A673 (cell line): ENCODE results near the gene TRABD2A. TPM values are rescaled to one million over a fixed set of nuclear protein-coding genes. Genes with fewer than 3 reads are reported as not detected.

Experiments
- BruUV-seq: library from RNA; stranded (reverse); fragments of 400-500 nt; replicated peaks from 2 replicates; lab custom pipeline; 2021; lab: Mats Ljungman, UMichigan
- CTCF ChIA-PET: fragments of 300-600 bp; sonication (Branson Sonifier 250); formaldehyde crosslinking; loops from one replicate; lab custom pipeline; 2022; ENCODE audit warnings: antibody characterized with exemption; lab: Charles Lee
- POLR2A ChIA-PET: fragments of 300-600 bp; sonication (Branson Sonifier 250); formaldehyde crosslinking; loops from one replicate; lab custom pipeline; 2022; ENCODE audit warnings: antibody characterized with exemption; ENCODE audit not compliant: low non-redundant PET; lab: Charles Lee
- DNase-seq: peaks from one replicate; pipeline ENCODE4 v3.0.0-alpha.2; 2015; ENCODE audit warnings: low spot score
- H3K27ac ChIP-seq: fragments of 200-600 bp; sonication (generic); 2 replicates; pipeline ENCODE4 v1.5.1; 2016; ENCODE audit warnings: mixed run types, low read depth, mild to moderate bottlenecking, mixed read lengths, antibody characterized with exemption, low read length; ENCODE audit not compliant: poor library complexity, severe bottlenecking
- H3K27me3 ChIP-seq: fragments of 200-600 bp; sonication (generic); replicated peaks from 2 replicates; pipeline ENCODE4 v1.6.1; 2017; ENCODE audit warnings: mixed run types, low read depth, mild to moderate bottlenecking, mixed read lengths, antibody characterized with exemption, low read length; ENCODE audit not compliant: insufficient read depth, poor library complexity
- H3K36me3 ChIP-seq: fragments of 200-600 bp; sonication (generic); 2 replicates; pipeline ENCODE4 v1.6.1; 2016; ENCODE audit warnings: mixed run types, mild to moderate bottlenecking, mixed read lengths, antibody characterized with exemption, low read length; ENCODE audit not compliant: insufficient read depth, poor library complexity, severe bottlenecking
- H3K4me1 ChIP-seq: fragments of 200-600 bp; sonication (generic); 2 replicates; pipeline ENCODE4 v1.6.1; 2017; ENCODE audit warnings: mixed run types, mild to moderate bottlenecking, mixed read lengths, antibody characterized with exemption, low read length; ENCODE audit not compliant: insufficient read depth, poor library complexity, severe bottlenecking
- H3K4me3 ChIP-seq: fragments of 200-600 bp; sonication (generic); 2 replicates; pipeline ENCODE4 v1.5.1; 2016; ENCODE audit warnings: low read depth, mixed run types, mild to moderate bottlenecking, mixed read lengths, low read length; ENCODE audit not compliant: poor library complexity, severe bottlenecking
- H3K9me3 ChIP-seq: fragments of 200-600 bp; sonication (generic); 2 replicates; pipeline ENCODE4 v1.6.1; 2016; ENCODE audit warnings: mixed run types, low read depth, mild to moderate bottlenecking, mixed read lengths, antibody characterized with exemption, low read length; ENCODE audit not compliant: poor library complexity, severe bottlenecking
- EZH2 ChIP-seq: fragments of 200-600 bp; sonication (generic); IDR thresholded peaks from 2 replicates; pipeline ENCODE4 v1.6.1; 2017; ENCODE audit warnings: borderline replicate concordance, low read depth, mild to moderate bottlenecking, mixed read lengths, antibody characterized with exemption, low read length; ENCODE audit not compliant: poor library complexity, severe bottlenecking
- intact Hi-C: fragments of 100-400 bp; cut with micrococcal nuclease; formaldehyde crosslinking; loops from one replicate; pipeline ENCODE4 v1.10.0; 2022; ENCODE audit not compliant: unreplicated experiment
- total RNA-seq: library from RNA; stranded (reverse); gene quantifications from 2 replicates; pipeline ENCODE4 v1.2.3, GENCODE V29; 2021
- TF ChIP-seq, protein P1 (sequence below): fragments of 300-800, 200-600 bp; sonication (generic); conservative IDR thresholded peaks from 2 replicates; pipeline ENCODE4 v1.5.1; 2017; ENCODE audit warnings: low read depth, mild to moderate bottlenecking, antibody characterized with exemption, low read length, moderate library complexity, mixed read lengths

TRABD2A gene
- total RNA-seq, 1 experiment from 2014 or later, result 0.67 TPM

DNA sequence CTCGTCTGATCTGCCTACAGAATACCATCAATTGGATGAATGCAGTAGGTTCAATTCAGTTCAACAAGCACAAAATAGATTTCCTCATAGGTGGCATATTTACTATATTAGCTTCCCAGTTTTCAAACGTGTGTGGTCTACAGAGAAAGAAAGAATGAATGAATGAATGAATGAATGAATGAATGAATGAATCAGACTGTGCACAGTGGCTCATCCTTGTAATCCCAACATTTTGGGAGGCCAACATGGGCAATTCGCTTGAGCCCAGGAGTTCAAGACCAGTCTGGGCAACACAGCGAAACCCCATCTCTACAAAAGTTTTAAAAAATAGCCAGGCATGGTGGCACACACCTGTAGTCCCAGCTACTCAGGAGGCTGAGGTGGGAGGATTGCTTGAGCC, 94.9 kb downstream of the TRABD2A start:
- Histone ChIP-seq H3K9me3 (no peaks in the 10 kb centered on the region), H3K27me3 (no peaks in the 10 kb centered on the region), H3K27ac (no peak overlapping the region), H3K36me3 (no peaks in the 10 kb centered on the region), H3K4me3 (no peak overlapping the region), H3K4me1 (no peaks in the 10 kb centered on the region)
- ChIA-PET CTCF (no interaction called here), POLR2A (no interaction called here)
- intact Hi-C loops, result no loop called here
- TF ChIP-seq, protein P1, sequence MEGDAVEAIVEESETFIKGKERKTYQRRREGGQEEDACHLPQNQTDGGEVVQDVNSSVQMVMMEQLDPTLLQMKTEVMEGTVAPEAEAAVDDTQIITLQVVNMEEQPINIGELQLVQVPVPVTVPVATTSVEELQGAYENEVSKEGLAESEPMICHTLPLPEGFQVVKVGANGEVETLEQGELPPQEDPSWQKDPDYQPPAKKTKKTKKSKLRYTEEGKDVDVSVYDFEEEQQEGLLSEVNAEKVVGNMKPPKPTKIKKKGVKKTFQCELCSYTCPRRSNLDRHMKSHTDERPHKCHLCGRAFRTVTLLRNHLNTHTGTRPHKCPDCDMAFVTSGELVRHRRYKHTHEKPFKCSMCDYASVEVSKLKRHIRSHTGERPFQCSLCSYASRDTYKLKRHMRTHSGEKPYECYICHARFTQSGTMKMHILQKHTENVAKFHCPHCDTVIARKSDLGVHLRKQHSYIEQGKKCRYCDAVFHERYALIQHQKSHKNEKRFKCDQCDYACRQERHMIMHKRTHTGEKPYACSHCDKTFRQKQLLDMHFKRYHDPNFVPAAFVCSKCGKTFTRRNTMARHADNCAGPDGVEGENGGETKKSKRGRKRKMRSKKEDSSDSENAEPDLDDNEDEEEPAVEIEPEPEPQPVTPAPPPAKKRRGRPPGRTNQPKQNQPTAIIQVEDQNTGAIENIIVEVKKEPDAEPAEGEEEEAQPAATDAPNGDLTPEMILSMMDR, result no peak
- no peak for TF ChIP-seq EZH2
- DNase-seq, result no peak
- BruUV-seq, result no TSS peak

DNA sequence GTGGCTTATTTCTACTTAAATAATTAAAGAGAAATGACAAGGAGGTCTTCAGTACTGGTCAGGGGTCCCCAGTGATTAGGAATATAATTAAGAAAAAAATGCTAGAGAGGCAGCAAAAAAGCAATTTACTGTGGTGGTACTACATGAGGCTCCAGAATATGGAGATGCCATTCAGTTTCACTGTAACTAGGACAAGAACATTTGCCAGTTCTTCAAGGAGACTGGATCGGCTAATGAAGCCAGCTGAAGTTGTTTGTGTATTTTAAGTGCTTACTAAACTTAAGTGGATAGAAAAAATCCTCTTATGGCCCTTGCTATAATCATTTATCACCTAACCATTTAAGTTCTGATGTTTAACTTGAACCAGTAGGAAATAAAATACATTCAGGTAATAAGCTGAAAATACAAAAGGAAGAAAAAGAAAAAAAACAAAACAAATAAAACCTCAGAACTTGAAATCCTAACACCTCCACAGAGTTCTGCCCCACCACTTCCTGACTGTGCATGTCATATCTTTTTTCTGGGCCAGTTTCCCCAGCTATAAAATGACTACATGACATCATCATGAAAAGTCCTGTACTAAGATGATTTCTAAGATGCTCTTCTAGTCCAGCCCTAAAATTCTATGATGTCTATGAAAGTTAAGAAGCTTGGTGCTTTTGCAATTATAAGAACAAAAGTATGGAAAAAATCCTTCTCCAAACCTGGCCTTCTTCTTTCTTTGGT, 98.0 kb downstream of the TRABD2A start:
- ChIA-PET POLR2A (no interaction called here), CTCF (no interaction called here)
- no TSS peak for BruUV-seq
- H3K36me3 ChIP-seq, result no peaks in the 10 kb centered on the region
- no peak overlapping the region for H3K4me3 ChIP-seq
- H3K27me3 ChIP-seq, result no peaks in the 10 kb centered on the region
- no peak overlapping the region for H3K27ac ChIP-seq
- TF ChIP-seq EZH2, result no peak
- TF ChIP-seq, protein P1, result no peak
- H3K9me3 ChIP-seq, result no peaks in the 10 kb centered on the region
- intact Hi-C loops, result no loop called here
- no peak for DNase-seq
- no peaks in the 10 kb centered on the region for H3K4me1 ChIP-seq

DNA sequence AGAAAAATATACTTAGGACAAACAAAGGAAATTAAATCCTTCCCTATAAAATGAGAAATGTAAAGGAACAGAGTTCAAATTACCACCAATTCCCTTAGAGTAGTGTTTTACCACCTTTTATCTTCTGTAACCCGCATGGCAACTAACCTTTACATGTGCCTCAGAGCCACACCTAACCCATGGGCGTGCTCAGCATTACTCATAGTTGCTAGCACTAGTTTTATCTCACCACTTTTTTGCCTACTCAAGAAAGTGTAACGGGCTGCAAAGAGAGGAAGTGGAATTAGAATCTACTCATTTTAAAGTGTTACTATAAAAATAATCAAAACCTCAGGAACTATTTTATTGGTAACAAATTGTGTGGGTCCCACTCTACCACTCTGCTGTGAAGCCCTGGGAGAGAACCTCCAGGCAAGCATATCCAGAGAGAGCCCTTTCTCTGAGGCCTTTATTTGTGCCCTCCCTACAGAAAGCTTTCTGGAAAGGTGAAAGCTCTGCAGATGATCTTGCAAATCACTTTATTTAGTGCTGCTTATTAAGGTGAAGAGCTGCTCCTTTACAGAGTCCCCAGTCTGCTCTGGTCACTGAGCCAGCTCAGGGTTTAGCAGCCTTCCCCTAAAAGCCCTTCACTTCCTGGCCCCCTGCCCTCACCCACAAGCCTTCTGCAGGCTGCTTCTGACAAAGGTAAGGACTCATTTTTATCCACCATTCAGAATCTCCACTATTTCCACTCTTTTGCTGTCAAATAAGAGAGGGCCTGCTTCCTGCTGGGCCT, 98.8 kb downstream of the TRABD2A start:
- BruUV-seq, result no TSS peak
- no peaks in the 10 kb centered on the region for H3K36me3 ChIP-seq
- POLR2A ChIA-PET, result no interaction called here
- TF ChIP-seq, protein P1, result no peak
- no peak for TF ChIP-seq EZH2
- intact Hi-C loops, result no loop called here
- no peaks in the 10 kb centered on the region for H3K4me1 ChIP-seq
- H3K27me3 ChIP-seq, result no peaks in the 10 kb centered on the region
- no peak overlapping the region for H3K27ac ChIP-seq
- H3K4me3 ChIP-seq, result no peak overlapping the region
- no peak for DNase-seq
- CTCF ChIA-PET, result no interaction called here
- H3K9me3 ChIP-seq, result no peaks in the 10 kb centered on the region
